Middle frontal gyrus (tissue), 1 donor: ENCODE data around the gene WBP1L.
"Not testable (repeated sequence)": the region's sequence is repeated elsewhere in the genome, so short reads cannot be mapped to it uniquely, and the experiment has no call there.

ENCODE experiments used
- DNase-seq: peaks from one replicate; pipeline ENCODE4 v3.0.0-alpha.2; 2015; ENCODE audit warnings: low spot score; ENCODE audit errors: extremely low spot score

WBP1L gene

GRCh38 chr10:102721954-102722353, 21.8 kb upstream of the WBP1L start:
- DNase-seq: no peak

DNA sequence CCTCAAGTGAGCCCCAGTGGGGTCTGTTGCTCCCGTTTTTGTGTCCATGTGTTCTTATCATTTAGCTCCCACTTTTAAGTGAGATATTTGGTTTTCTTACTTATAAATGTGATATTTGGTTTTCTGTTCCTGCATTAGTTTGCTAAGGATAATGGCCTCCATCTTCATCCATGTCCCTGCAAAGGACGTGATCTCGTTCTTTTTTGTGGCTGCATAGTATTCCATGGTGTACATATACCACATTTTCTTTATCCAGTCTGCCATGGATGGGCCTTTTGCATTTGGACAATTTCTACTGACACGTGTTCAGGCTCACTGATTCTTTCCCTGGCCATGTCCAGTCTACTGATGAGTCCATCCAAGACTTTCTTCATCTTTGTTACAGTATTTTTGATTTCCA, 19.8 kb upstream of the WBP1L start:
- DNase-seq: no peak

DNA sequence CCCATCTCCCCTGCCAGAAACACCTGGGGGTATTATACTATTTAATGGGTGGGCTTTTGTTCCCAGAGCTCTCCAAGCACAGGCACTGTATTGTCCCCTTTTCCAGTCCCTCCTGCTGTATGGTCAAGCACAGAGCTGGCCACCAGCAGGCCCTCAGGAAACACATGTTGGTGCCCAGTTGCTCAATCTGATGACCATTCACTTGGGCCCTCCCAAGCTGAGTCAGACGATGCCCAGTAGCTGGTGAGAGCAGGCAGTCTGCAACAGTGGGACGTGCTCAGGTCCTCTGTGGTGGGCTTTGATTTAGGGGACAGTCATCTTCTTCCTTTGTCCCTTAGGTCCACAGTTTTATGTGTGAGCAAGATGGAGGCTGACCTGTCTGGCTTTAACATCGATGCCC, 17.5 kb upstream of the WBP1L start:
- DNase-seq: no peak

- DNase-seq: no peak
Measured at GRCh38 chr10:102727037-102727818, 16.5 kb upstream of the WBP1L start.

GRCh38 chr10:102729029-102730026, 14.4 kb upstream of the WBP1L start:
- DNase-seq: peak; percentile 79

DNA sequence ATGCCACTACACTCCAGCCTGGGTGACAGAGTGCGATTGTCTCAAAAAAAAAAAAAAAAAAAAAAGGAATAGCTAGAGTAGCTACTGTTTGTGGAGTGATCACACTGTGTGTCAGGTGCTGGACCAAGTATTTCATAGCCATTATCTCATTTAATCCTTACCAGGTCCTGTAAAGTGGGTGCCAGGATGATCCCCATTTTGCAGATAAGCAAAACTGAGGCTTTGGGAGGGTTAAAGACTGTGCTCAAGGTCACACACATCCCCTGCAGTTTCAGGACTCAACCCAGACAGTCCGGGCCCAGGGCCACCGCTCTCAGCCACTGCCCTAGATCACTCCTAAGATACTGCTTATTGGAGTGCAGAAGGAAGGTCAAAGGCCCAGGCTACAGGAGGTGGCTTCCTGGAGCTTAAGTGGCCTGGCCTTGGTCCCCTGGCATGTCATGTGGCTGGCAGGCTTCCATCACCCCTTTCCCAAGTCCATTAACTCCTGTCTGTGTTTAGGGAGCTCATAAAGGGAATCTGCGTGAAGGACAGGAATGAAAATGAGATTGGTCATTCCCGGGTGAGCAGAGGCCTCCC, 12.4 kb upstream of the WBP1L start:
- no peak for DNase-seq

- DNase-seq: no peak
Measured at GRCh38 chr10:102732661-102733060, 11.1 kb upstream of the WBP1L start.

DNA sequence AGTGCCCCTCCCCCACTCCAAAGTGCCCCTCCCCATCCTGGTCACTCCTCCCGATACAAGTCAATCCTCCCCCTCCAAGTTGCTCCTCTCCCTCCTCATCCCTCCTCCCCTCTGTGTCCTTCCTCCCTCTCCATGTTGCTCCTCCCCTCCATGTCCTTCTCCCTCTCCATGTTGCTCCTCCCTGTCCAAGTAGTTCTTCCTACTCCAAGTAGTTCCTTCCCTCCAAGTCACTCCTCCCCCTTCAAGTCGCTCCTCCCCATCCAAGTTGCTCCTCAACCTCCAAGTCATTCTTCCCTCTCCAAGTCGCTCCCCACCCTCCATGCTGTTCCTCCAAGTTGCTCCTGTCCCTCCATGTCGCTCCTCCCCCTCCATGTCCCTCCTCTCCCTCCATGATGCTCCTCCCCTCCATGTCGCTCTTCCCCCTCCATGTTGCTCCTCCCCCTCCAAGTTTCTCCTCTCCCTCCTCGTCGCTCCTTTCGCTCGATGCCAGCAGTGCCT, 8.6 kb upstream of the WBP1L start:
- no peak for DNase-seq

DNA sequence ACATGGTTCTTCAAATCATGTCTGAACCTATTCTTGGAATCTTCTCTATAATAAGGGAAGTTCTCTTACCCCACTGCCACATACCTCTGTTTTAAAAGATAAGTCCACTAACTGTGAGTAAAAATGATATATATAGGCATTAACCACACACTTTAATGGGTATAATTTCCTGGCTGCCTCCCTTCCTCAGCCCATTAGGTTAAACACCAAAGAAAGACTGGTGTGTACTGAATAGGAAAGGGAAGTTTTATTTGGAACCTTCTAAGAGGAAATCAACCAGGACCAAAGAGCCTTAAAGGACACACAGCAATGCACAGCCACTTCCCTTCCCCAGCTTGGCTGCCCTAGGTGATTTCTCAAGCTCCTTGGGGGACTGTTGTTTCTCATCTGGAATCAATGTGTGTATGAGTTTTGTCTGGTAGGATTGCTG, 5.0 kb upstream of the WBP1L start:
- no peak for DNase-seq

- no peak for DNase-seq
Measured at GRCh38 chr10:102740229-102740628, 3.5 kb upstream of the WBP1L start.

DNA sequence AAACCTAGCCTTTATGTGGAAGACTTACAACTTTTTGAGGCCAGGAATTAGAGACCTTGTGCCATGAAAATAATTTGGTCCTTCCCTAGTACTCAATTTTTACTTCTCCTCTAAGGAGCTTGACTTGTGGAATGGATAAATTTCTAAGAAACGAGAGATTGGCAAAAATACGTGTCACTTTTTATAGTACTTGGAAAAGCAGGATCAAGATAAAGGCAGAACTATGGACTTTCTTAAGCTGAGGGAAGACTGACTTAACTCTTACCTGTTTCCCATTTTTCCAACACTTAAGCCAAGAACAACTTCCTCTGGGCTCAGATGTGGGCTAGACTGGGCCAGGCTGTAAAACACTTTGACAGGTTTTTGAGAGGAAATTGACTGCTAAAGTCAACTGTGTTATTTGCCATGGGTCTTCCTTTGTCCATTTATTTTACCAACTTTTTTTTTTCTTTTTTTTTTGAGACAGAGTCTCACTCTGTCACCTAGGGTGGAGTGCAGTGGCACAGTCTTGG, 2.0 kb upstream of the WBP1L start:
- no peak for DNase-seq

GRCh38 chr10:102742313-102742712, 1.4 kb upstream of the WBP1L start:
- DNase-seq: not testable (repeated sequence)

GRCh38 chr10:102743078-102743587, 615 bp upstream of the WBP1L start:
- no peak for DNase-seq

GRCh38 chr10:102744374-102745051, 765 bp downstream of the WBP1L start:
- no peak for DNase-seq

GRCh38 chr10:102745157-102745556, 1.4 kb downstream of the WBP1L start:
- DNase-seq: no peak

GRCh38 chr10:102752266-102752930, 8.7 kb downstream of the WBP1L start:
- DNase-seq: no peak

DNA sequence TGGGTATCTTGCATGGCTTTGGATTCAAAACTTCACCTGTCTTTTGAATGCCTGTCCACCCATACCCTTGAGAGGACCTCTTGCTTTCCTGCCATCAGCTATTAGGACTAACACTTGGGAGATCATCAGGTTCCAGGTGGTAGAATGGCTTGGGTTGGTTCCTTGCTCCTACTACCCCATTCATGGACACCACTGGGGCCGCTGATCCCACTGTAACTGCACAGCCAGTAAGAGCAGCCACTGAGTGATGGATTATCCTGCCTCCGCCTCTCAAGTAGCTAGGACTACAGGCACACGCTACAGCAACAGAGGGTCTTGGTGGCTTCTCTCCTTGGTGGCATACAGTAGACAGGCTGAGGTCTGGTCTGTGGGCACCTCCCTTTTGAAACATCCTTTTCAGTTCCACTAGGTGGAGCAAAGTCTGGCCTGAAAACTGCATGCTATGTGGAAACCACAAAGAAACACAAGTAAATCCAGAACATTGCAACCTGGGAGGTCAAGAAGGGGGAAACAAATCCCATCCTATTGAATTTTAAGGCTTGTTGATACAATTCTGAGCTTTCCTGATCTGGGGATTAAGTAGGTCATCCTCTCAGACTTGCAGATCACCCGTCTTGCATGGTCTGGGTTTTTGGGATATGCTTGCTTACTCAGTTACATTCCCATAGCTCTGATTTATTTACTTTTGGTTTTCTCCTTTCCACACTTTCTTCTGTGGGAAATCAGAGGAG, 9.4 kb downstream of the WBP1L start:
- no peak for DNase-seq

DNA sequence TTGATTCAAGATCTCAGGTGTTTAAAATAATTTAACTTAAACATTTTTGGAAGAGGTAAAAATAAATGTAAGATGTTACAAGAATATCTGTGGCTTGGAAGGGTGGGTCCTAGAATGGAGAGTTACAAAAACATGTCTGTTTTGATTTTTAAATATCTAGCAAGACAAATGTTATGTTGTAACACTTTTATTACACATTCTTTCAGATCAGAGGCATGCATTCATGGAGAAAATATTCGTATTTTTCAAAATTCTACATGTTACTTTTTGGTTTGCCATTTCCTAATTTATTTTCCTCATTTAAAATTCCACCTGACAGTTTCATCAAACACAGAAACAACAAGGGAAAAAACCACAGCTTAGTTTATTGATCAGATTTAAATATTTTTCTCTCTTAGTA, 10.0 kb downstream of the WBP1L start:
- no peak for DNase-seq

DNA sequence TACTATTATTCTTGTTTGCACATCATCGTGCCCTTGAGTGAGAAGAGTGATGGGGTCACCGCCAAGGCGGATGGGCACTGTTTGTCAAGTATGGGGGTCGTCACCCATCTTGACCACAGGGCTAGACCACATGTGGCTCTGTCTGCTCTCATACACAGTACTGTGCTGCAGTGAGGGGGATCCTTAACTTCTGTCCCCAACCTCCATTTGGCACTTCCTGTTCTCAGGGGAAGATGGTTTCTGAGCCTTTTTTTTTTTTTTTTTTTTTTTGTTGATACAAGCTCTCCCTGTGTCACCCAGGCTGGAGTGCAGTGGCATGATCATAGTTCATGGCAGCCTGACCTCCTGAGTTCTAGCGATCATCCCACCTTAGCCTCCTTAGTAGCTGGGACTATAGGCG, 13.6 kb downstream of the WBP1L start:
- no peak for DNase-seq
